Bronchial epithelial cell (primary cell): ENCODE data around the gene SPRED3. TPM values are rescaled to one million over a fixed set of nuclear protein-coding genes. Genes with fewer than 3 reads are reported as not detected.
"Not testable (repeated sequence)": the region's sequence is repeated elsewhere in the genome, so short reads cannot be mapped to it uniquely, and the experiment has no call there.

Experiments
- DNase-seq: peaks from one replicate; pipeline ENCODE4 v3.0.0-alpha.2; 2010; ENCODE audit warnings: low read depth
- FAIRE-seq: peaks from 2 replicates; lab custom pipeline; 2011; peaks lifted over from hg19 to GRCh38; lab: Jason Lieb, UNC
- H3K27me3 ChIP-seq: 2 replicates; pipeline ENCODE4 v1.5.1; 2011; ENCODE audit warnings: low read length; ENCODE audit not compliant: control insufficient read depth, insufficient read depth
- H3K36me3 ChIP-seq: 2 replicates; pipeline ENCODE4 v1.5.1; 2011; ENCODE audit warnings: low read length; ENCODE audit not compliant: control insufficient read depth, insufficient read depth
- H3K4me3 ChIP-seq: 2 replicates; pipeline ENCODE4 v1.5.1; 2011; ENCODE audit warnings: mild to moderate bottlenecking, low read depth, low read length, control low read depth
- total RNA-seq: library from RNA; depleted of rRNA; stranded (reverse); fragments of >200 nt; gene quantifications from 2 replicates; pipeline ENCODE4 v1.2.1, GENCODE V29; 2014
- TF ChIP-seq, protein P1 (sequence below): IDR thresholded peaks from 2 replicates; pipeline ENCODE4 v1.5.1; 2011; ENCODE audit warnings: mild to moderate bottlenecking, moderate library complexity, low read length, control low read depth, inconsistent platforms; ENCODE audit not compliant: insufficient read depth, severe bottlenecking

The SPRED3 gene
- total RNA-seq, 1 donor from 2014 or later = 0.26 TPM

DNA sequence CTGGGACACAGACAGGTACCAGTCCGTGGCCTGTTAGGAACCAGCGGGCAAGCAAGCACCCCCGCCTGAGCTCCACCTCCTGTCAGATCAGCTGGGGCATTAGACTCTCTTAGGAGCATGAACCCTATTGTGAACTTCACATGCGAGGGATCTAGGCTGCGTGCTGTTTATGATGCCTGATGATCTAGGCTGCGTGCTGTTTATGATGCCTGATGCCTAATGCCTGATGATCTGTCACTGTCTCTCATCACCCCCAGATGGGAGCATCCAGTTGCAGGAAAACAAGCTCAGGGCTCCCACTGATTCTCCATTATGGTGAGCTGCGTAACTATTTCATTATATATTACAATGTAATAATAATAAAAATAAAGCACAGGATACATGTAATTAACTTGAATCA is 33.9 kb downstream of the SPRED3 start:
- Histone ChIP-seq H3K4me3 (no peak overlapping the region), H3K27me3 (no peaks in the 10 kb centered on the region), H3K36me3 (no peaks in the 10 kb centered on the region)
- TF ChIP-seq, protein P1, sequence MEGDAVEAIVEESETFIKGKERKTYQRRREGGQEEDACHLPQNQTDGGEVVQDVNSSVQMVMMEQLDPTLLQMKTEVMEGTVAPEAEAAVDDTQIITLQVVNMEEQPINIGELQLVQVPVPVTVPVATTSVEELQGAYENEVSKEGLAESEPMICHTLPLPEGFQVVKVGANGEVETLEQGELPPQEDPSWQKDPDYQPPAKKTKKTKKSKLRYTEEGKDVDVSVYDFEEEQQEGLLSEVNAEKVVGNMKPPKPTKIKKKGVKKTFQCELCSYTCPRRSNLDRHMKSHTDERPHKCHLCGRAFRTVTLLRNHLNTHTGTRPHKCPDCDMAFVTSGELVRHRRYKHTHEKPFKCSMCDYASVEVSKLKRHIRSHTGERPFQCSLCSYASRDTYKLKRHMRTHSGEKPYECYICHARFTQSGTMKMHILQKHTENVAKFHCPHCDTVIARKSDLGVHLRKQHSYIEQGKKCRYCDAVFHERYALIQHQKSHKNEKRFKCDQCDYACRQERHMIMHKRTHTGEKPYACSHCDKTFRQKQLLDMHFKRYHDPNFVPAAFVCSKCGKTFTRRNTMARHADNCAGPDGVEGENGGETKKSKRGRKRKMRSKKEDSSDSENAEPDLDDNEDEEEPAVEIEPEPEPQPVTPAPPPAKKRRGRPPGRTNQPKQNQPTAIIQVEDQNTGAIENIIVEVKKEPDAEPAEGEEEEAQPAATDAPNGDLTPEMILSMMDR = no peak
- FAIRE-seq = no peak
- no peak for DNase-seq

DNA sequence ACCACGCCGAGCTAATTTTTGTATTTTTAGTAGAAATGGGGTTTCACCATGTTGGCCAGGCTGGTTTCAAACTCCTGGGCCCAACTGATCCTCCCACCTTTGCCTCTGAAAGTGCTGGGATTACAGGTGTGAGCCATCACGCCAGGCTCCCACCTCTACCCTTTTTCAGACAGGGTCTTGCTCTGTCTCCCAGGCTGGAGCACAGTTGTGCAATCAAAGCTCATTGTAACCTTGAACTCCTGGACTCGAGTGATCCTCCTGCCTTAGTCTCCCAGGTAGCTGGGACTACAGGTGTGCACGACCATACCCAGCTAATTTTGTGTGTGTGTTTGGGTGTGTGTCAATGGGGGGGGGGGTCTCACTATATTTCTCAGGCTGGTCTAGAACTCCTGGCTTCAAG is 35.8 kb downstream of the SPRED3 start:
- no peaks in the 10 kb centered on the region for H3K36me3 ChIP-seq
- no peak overlapping the region for H3K4me3 ChIP-seq
- no peak for DNase-seq
- TF ChIP-seq, protein P1 = no peak
- no peaks in the 10 kb centered on the region for H3K27me3 ChIP-seq
- FAIRE-seq = no peak

DNA sequence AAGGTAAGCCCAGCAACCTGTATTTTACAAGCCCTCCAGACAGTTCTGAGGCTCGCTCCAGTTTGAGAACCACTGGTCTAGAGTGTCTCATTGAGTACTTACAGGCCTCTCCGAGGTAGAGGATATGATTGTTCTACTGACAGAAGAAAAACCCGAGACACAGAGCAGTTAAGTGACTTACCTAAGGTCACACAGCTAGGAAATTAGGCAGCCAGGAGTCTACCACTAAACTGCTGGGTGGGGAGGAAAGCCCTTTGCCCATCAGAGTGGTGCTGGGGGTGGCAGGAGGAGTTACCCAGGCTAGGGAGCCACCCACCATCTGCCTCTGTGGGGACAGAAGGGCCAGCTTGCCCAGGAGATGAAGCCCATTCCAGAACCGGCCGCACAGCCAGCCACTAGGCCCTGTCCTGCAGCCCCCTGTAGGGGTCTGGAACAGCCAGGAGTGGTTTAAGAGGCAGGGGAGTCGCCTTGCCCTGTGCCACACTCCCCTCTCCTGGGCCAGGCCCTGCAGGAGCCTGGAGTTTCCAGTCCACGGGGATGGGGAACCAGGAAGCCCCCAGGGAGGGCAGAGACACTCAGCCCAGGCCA is 36.8 kb downstream of the SPRED3 start:
- no peaks in the 10 kb centered on the region for H3K36me3 ChIP-seq
- TF ChIP-seq, protein P1 = no peak
- FAIRE-seq (no peak), DNase-seq (no peak)
- no peak overlapping the region for H3K4me3 ChIP-seq
- no peaks in the 10 kb centered on the region for H3K27me3 ChIP-seq

DNA sequence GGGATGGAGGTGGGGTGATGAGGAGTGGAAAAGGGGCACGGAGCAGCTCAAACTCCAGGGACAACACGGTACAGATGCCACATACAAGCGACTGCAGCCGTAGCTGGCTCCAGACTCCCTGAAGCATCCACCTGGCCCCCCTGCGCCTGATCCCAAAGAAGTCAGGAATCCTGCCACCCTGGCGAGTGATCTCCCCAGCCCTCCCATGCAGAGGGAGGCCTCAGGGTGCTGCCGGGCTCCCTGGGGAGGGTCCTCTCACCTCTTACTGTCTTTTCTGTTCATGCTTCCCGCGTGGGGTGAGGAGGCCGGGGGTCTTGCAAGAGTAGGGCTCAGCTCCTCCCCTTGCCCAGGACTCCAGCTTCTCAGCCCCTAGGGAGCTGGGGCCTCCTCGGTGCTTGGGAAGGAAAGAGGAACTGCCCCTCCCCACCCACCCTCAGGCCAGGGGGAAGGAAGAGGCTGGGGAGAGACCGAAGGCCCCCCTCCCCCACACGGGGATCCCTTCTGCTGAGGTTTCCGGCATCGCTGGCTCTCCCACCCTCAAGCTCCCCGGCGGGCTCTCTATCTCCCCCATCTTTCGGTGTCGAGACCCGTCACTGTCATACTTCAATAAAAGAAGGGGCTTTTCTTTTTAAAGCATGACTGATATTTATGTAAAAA is 37.4 kb downstream of the SPRED3 start, which contains the start of gene RASGRP4:
Gene RASGRP4, minus strand, starts transcription at position 410 of the 657 bp plus-strand sequence. Its CDS starts 128 bp downstream, at position 282.
- TF ChIP-seq, protein P1 = no peak
- DNase-seq = no peak
- Histone ChIP-seq H3K27me3 (no peaks in the 10 kb centered on the region), H3K36me3 (no peaks in the 10 kb centered on the region), H3K4me3 (no peak within 1 kb of the TSS)
- no peak for FAIRE-seq

DNA sequence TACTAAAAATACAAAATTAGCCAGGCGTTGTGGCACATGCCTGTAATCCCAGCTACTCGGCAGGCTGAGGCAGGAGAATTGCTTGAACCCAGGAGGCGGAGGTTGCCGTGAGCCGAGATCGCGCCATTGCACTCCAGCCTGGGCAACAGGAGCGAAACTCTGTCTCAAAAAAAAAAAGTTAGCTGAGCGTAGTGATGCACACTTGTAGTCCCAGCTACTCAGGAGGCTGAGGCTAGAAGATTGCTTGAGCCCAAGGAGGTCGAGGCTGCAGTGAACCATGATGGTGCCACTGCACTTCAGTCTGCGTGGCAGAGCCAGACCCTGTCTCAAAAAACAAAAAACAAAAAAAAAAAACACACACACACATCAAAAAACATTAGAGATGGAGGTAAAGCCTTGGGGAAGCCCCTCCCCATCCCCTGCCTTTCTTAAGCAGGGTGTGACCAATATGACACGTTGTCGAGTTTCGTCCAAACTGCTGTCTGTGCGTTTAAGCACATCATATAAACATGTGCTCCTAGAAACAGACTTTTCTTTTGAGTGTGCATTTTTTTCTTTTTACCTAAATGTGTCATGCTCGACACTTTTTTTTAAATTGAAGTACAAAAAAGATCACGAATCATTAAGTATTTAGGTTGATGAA is 38.7 kb downstream of the SPRED3 start:
- not testable (repeated sequence) for H3K4me3 ChIP-seq, DNase-seq, FAIRE-seq, H3K27me3 ChIP-seq, H3K36me3 ChIP-seq

DNA sequence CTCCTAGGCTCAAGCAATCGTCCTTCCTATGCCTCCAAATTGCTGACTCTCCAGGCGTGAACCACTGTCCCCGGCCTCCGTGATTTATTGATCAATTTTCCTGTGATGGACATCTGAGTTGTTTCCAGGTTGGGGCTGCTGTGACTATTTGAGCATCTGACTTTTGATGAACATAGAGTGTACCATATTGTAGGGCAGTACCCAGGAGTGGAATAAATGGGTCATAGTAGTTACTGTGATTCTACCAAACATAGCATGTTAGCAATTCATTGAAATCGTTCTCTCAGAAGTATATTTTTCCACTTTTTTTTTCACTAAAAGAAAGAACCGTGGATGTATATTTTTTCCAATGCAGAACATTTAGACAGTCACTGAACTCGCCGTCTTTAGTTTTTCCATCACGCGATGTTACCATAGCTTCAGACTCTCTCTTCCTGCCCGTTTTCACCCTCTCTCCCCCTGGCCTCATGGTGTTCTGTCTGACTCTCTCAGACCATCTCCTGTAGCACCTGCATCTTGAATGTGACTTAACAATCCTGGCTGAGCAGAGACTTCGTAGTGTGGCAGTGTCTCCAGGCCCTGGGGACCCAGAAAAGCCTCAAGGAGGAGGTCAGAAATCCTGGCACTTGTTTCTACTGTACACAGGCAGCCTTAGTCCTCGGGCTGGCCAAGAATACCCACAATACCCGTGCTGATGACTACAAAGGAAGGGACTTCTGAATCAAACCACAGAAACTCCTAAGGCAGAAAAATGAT is 40.7 kb downstream of the SPRED3 start:
- DNase-seq = no peak

More for the DNA sequence above, 40.7 kb downstream of the SPRED3 start:
- Histone ChIP-seq H3K4me3 (no peak overlapping the region), H3K27me3 (peaks cover 4% of the 10 kb centered on the region), H3K36me3 (no peaks in the 10 kb centered on the region)
- FAIRE-seq = no peak
- TF ChIP-seq, protein P1 = no peak
